Measurements from ENCODE around the gene DNAJC10. TPM values are rescaled to one million over a fixed set of nuclear protein-coding genes. Genes with fewer than 3 reads are reported as not detected.
A peak's percentile ranks its signal among the peaks of the same experiment; 100 is the strongest.

DNAJC10 gene
- total RNA-seq, 5 donors from 2014 or later (not counting 1 experiment from before 2014, with no cell fraction given): 39.5 to 52.9 (median 46.1) TPM

- Histone ChIP-seq H3K36me3 (ENCODE audit: control insufficient read depth in 2 of 2, extremely low read depth in 1 of 2, insufficient read depth in 1 of 2, low read length in 1 of 2) (no peaks in the 10 kb centered on the region), H3K9me3 (no peaks in the 10 kb centered on the region), H3K4me3 (ENCODE audit: control insufficient read depth in 1 of 2, extremely low read depth in 1 of 2, low read length in 1 of 2) (no peak overlapping the region), H3K27me3 (replicated peaks in 1 of 2; ENCODE audit: control insufficient read depth in 2 of 2, extremely low read depth in 1 of 2, insufficient read depth in 2 of 2, low read length in 1 of 2) (peaks cover 0 to 9% of the 10 kb centered on the region in 2 experiments), H3K27ac (ENCODE audit: low read length) (no peak overlapping the region), H3K4me1 (ENCODE audit: control insufficient read depth in 1 of 2, extremely low read depth in 1 of 2, insufficient read depth in 2 of 2, low read length in 2 of 2) (no peaks in the 10 kb centered on the region)
- H3K9me3 Mint-ChIP-seq: no peaks in the 10 kb centered on the region
- H3K36me3 Mint-ChIP-seq: no peaks in the 10 kb centered on the region
- peaks cover 17 to 21% of the 10 kb centered on the region in 2 donors for H3K27me3 Mint-ChIP-seq
- ATAC-seq (replicated peaks in 1 of 4): no peak
- no peak for DNase-seq
- no peak overlapping the region for H3K4me3 Mint-ChIP-seq
- H3K27ac Mint-ChIP-seq: no peak overlapping the region
- ChIA-PET CTCF (no interaction called here), POLR2A (no interaction called here)
- no peaks in the 10 kb centered on the region for H3K4me1 Mint-ChIP-seq
- no CpG with 5 or more reads among the region's 1 CpG for WGBS (ENCODE audit: insufficient coverage)
Observed at GRCh38 chr2:182705761-182706160, 10.3 kb upstream of the DNAJC10 start.

DNA sequence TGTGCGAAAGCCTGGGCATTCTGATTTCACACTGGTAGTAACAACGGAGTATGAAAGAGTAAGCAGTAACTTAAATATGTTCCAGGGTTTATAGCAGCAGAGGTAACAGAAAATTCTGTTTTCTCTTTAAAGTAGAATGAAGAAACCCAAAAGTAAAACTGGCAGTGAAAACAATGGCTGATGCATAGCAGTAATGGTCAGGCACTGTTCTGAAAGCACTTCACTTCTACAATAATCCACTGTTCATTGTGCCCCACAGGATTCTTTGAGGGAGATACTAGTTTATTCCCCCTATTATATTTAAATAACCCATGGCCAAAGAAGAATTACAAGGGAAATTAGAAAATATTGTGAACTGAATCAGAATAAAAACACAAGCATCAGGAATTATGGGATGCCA, 9.3 kb upstream of the DNAJC10 start:
- POLR2A ChIA-PET: no interaction called here
- H3K27me3 ChIP-seq (replicated peaks in 1 of 2; ENCODE audit: control insufficient read depth in 2 of 2, extremely low read depth in 1 of 2, insufficient read depth in 2 of 2, low read length in 1 of 2): peaks cover 0 to 9% of the 10 kb centered on the region in 2 experiments
- no peak for DNase-seq
- H3K4me1 ChIP-seq (ENCODE audit: control insufficient read depth in 1 of 2, extremely low read depth in 1 of 2, insufficient read depth in 2 of 2, low read length in 2 of 2): no peaks in the 10 kb centered on the region
- CTCF ChIA-PET: interaction anchor here in 1 of 2 donors (0.6 kb wide), 1 partner anchor 273 kb away, joined by 4 read pairs; no protein-coding TSS in a partner anchor
- no peaks in the 10 kb centered on the region for H3K4me1 Mint-ChIP-seq
- 86% methylated on average over 2 of the region's 2 CpGs for WGBS (ENCODE audit: insufficient coverage)
- no peaks in the 10 kb centered on the region for H3K36me3 ChIP-seq (ENCODE audit: control insufficient read depth in 2 of 2, extremely low read depth in 1 of 2, insufficient read depth in 1 of 2, low read length in 1 of 2)
- peaks cover 20 to 25% of the 10 kb centered on the region in 2 donors for H3K27me3 Mint-ChIP-seq
- no peaks in the 10 kb centered on the region for H3K9me3 ChIP-seq
- ATAC-seq (replicated peaks in 1 of 4): no peak
- H3K4me3 Mint-ChIP-seq: no peak overlapping the region
- H3K27ac Mint-ChIP-seq: no peak overlapping the region
- H3K36me3 Mint-ChIP-seq: no peaks in the 10 kb centered on the region
- H3K4me3 ChIP-seq (ENCODE audit: control insufficient read depth in 1 of 2, extremely low read depth in 1 of 2, low read length in 1 of 2): no peak overlapping the region
- H3K27ac ChIP-seq (ENCODE audit: low read length): no peak overlapping the region
- H3K9me3 Mint-ChIP-seq: no peaks in the 10 kb centered on the region

DNA sequence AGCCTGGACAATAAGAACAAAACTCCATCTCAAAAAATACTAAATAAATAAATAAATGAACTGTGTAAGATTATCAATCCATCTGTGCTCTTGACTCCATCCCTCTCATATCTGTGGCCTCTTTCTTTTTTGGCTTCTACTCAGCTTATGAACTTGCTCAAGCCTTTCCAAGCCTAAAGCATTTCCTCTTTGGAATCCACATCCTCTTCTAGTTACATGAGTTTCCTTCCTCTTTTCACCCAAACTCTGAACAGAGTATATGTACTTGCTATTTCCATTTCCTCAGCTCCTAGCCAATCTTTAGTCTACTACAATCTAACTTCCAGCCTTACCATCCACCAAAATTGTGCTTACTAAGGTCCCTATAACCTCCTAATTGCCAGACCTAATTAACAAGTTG, 2.5 kb upstream of the DNAJC10 start:
- Mint-ChIP-seq H3K4me3 (no peak overlapping the region), H3K27ac (no peak overlapping the region)
- no peak for ATAC-seq (replicated peaks in 1 of 4)

GRCh38 chr2:182715121-182715891, 751 bp upstream of the DNAJC10 start:
- peaks cover 0 to 3% of the 10 kb centered on the region in 2 donors for H3K36me3 ChIP-seq (ENCODE audit: control insufficient read depth in 2 of 2, extremely low read depth in 1 of 2, insufficient read depth in 1 of 2, low read length in 1 of 2)
- no peak for DNase-seq
- peaks cover 3 to 16% of the 10 kb centered on the region in 2 experiments for H3K4me1 ChIP-seq (ENCODE audit: control insufficient read depth in 1 of 2, extremely low read depth in 1 of 2, insufficient read depth in 2 of 2, low read length in 2 of 2)
- Mint-ChIP-seq H3K27ac (no peak overlapping the region), H3K27me3 (peaks cover 6 to 9% of the 10 kb centered on the region in 2 donors), H3K4me1 (peaks cover 0 to 9% (median 2%) of the 10 kb centered on the region in 3 donors), H3K36me3 (no peaks in the 10 kb centered on the region), H3K4me3 (no peak overlapping the region), H3K9me3 (no peaks in the 10 kb centered on the region)
- POLR2A ChIA-PET: interaction anchor here in 1 of 2 donors (0.6 to 0.7 kb wide), 2 partner anchors 113 to 342 kb away, joined by 3 to 5 read pairs; no protein-coding TSS in a partner anchor
- peak overlapping the region; percentile 78 to 79 for H3K4me3 ChIP-seq (ENCODE audit: control insufficient read depth in 1 of 2, extremely low read depth in 1 of 2, low read length in 1 of 2)
- CTCF ChIA-PET: interaction anchor here in 1 of 2 donors (0.6 to 1.6 kb wide), 5 partner anchors 17 to 867 kb away, joined by 3 to 4 read pairs (median 4); no protein-coding TSS in a partner anchor
- ATAC-seq (replicated peaks in 1 of 4): peak; percentile 5 to 11 (median 10)
- 0% methylated on average over 5 of the region's 9 CpGs for WGBS (ENCODE audit: insufficient coverage)
- no peaks in the 10 kb centered on the region for H3K9me3 ChIP-seq
- H3K27ac ChIP-seq (ENCODE audit: low read length): peak overlapping the region; percentile 59
- H3K27me3 ChIP-seq (replicated peaks in 1 of 2; ENCODE audit: control insufficient read depth in 2 of 2, extremely low read depth in 1 of 2, insufficient read depth in 2 of 2, low read length in 1 of 2): no peaks in the 10 kb centered on the region

More for the DNA sequence above, 2.5 kb upstream of the DNAJC10 start:
- POLR2A ChIA-PET: no interaction called here
- no peak overlapping the region for H3K4me3 ChIP-seq (ENCODE audit: control insufficient read depth in 1 of 2, extremely low read depth in 1 of 2, low read length in 1 of 2)
- CTCF ChIA-PET: no interaction called here
- H3K36me3 ChIP-seq (ENCODE audit: control insufficient read depth in 2 of 2, extremely low read depth in 1 of 2, insufficient read depth in 1 of 2, low read length in 1 of 2): no peaks in the 10 kb centered on the region
- H3K4me1 ChIP-seq (ENCODE audit: control insufficient read depth in 1 of 2, extremely low read depth in 1 of 2, insufficient read depth in 2 of 2, low read length in 2 of 2): peaks cover 3 to 16% of the 10 kb centered on the region in 2 experiments
- H3K27me3 ChIP-seq (replicated peaks in 1 of 2; ENCODE audit: control insufficient read depth in 2 of 2, extremely low read depth in 1 of 2, insufficient read depth in 2 of 2, low read length in 1 of 2): no peaks in the 10 kb centered on the region
- no peak overlapping the region for H3K27ac ChIP-seq (ENCODE audit: low read length)
- peaks cover 0 to 9% (median 2%) of the 10 kb centered on the region in 3 donors for H3K4me1 Mint-ChIP-seq
- DNase-seq: no peak
- no peaks in the 10 kb centered on the region for H3K9me3 Mint-ChIP-seq
- H3K27me3 Mint-ChIP-seq: peaks cover 9 to 10% of the 10 kb centered on the region in 2 donors
- no peaks in the 10 kb centered on the region for H3K9me3 ChIP-seq
- H3K36me3 Mint-ChIP-seq: no peaks in the 10 kb centered on the region

GRCh38 chr2:182716650-182716979, 558 bp downstream of the DNAJC10 start:
- ChIA-PET CTCF (interaction anchor here in 1 of 2 donors (0.8 kb wide), 1 partner anchor 13 kb away, joined by 3 read pairs; no protein-coding TSS in a partner anchor), POLR2A (interaction anchor here in 1 of 2 donors (0.6 kb wide), 1 partner anchor 263 kb away, joined by 3 read pairs; no protein-coding TSS in a partner anchor)
- H3K4me1 ChIP-seq (ENCODE audit: control insufficient read depth in 1 of 2, extremely low read depth in 1 of 2, insufficient read depth in 2 of 2, low read length in 2 of 2): peaks cover 3 to 16% of the 10 kb centered on the region in 2 experiments
- Mint-ChIP-seq H3K36me3 (peaks cover 3% of the 10 kb centered on the region), H3K27ac (no peak overlapping the region), H3K4me1 (peaks cover 0 to 11% (median 2%) of the 10 kb centered on the region in 3 donors), H3K9me3 (no peaks in the 10 kb centered on the region), H3K4me3 (no peak overlapping the region), H3K27me3 (no peaks in the 10 kb centered on the region)
- H3K36me3 ChIP-seq (ENCODE audit: control insufficient read depth in 2 of 2, extremely low read depth in 1 of 2, insufficient read depth in 1 of 2, low read length in 1 of 2): peaks cover 0 to 3% of the 10 kb centered on the region in 2 donors
- no peaks in the 10 kb centered on the region for H3K27me3 ChIP-seq (replicated peaks in 1 of 2; ENCODE audit: control insufficient read depth in 2 of 2, extremely low read depth in 1 of 2, insufficient read depth in 2 of 2, low read length in 1 of 2)
- no peaks in the 10 kb centered on the region for H3K9me3 ChIP-seq
- H3K27ac ChIP-seq (ENCODE audit: low read length): peak overlapping the region; percentile 59
- 0% methylated on average over 6 of the region's 12 CpGs for WGBS (ENCODE audit: insufficient coverage)
- ATAC-seq (replicated peaks in 1 of 4): no peak
- peak in 4 of 35 experiments; percentile 0 to 3 (median 1) for DNase-seq
- peak overlapping the region; percentile 78 to 79 for H3K4me3 ChIP-seq (ENCODE audit: control insufficient read depth in 1 of 2, extremely low read depth in 1 of 2, low read length in 1 of 2)

- ATAC-seq (replicated peaks in 1 of 4) (no peak), DNase-seq (peak in 1 of 35 experiments; percentile 19)
- Histone ChIP-seq H3K4me3 (ENCODE audit: control insufficient read depth in 1 of 2, extremely low read depth in 1 of 2, low read length in 1 of 2) (no peak overlapping the region), H3K36me3 (ENCODE audit: control insufficient read depth in 2 of 2, extremely low read depth in 1 of 2, insufficient read depth in 1 of 2, low read length in 1 of 2) (peaks cover under 1 to 3% of the 10 kb centered on the region in 2 donors), H3K4me1 (ENCODE audit: control insufficient read depth in 1 of 2, extremely low read depth in 1 of 2, insufficient read depth in 2 of 2, low read length in 2 of 2) (peaks cover 3 to 16% of the 10 kb centered on the region in 2 experiments), H3K9me3 (no peaks in the 10 kb centered on the region), H3K27me3 (replicated peaks in 1 of 2; ENCODE audit: control insufficient read depth in 2 of 2, extremely low read depth in 1 of 2, insufficient read depth in 2 of 2, low read length in 1 of 2) (no peaks in the 10 kb centered on the region), H3K27ac (ENCODE audit: low read length) (peak overlapping the region; percentile 4)
- Mint-ChIP-seq H3K4me1 (peaks cover 0 to 11% (median 2%) of the 10 kb centered on the region in 3 donors), H3K27me3 (no peaks in the 10 kb centered on the region), H3K27ac (no peak overlapping the region), H3K4me3 (no peak overlapping the region), H3K9me3 (no peaks in the 10 kb centered on the region), H3K36me3 (peaks cover 3% of the 10 kb centered on the region)
- ChIA-PET CTCF (interaction anchor here in 1 of 2 donors (0.8 kb wide), 1 partner anchor 12 kb away, joined by 3 read pairs; no protein-coding TSS in a partner anchor), POLR2A (no interaction called here)
- whole genome bisulfite sequencing (ENCODE audit: insufficient coverage): no CpG with 5 or more reads among the region's 2 CpGs
Observed at GRCh38 chr2:182717416-182717815, 1.4 kb downstream of the DNAJC10 start.
